Measurements from ENCODE around the gene GLIPR1. TPM values are rescaled to one million over a fixed set of nuclear protein-coding genes. Genes with fewer than 3 reads are reported as not detected.

The GLIPR1 gene
- polyA plus RNA-seq, 1 of the 3 experiments (the other 2 are of a cell fraction) = 75.6 TPM

- POLR2A ChIA-PET = no interaction called here
- H3K4me3 ChIP-seq (ENCODE audit: low read depth in 2 of 2, low read length in 1 of 2) = no peak overlapping the region
- TF ChIP-seq ELF1 (IDR thresholded peaks at IDR 0.05) = no peak
- no peak for TF ChIP-seq MAX (IDR thresholded peaks at IDR 0.05; ENCODE audit: low read depth)
- no peak for TF ChIP-seq USF2 (IDR thresholded peaks at IDR 0.05; ENCODE audit: borderline replicate concordance, low read depth, low read length)
- TF ChIP-seq MEF2A (IDR thresholded peaks at IDR 0.05; ENCODE audit: borderline replicate concordance, low read depth) = no peak
- TF ChIP-seq IRF3 (IDR thresholded peaks at IDR 0.05; ENCODE audit: low read depth, low read length) = no peak
- TF ChIP-seq MXI1 (IDR thresholded peaks at IDR 0.05; ENCODE audit: low read depth, low read length) = no peak
- TF ChIP-seq USF1 (IDR thresholded peaks at IDR 0.05; ENCODE audit: borderline replicate concordance, low read depth) = no peak
- TF ChIP-seq TEAD4 (IDR thresholded peaks at IDR 0.05; ENCODE audit: borderline replicate concordance, insufficient read depth) = no peak
- TF ChIP-seq TCF12 (IDR thresholded peaks at IDR 0.05) = no peak
- no peak for TF ChIP-seq FOXM1 (IDR thresholded peaks at IDR 0.05; ENCODE audit: low read depth)
- TF ChIP-seq FOXJ3 (CRISPR knock-in tag; IDR thresholded peaks at IDR 0.05) = no peak
- TF ChIP-seq JUND (IDR thresholded peaks at IDR 0.05) = no peak
- no peak for TF ChIP-seq RFX5 (IDR thresholded peaks at IDR 0.05; ENCODE audit: low read length)
- TF ChIP-seq TAF1 (IDR thresholded peaks at IDR 0.05; ENCODE audit: borderline replicate concordance, low read depth, low read length) = no peak
These were observed 22.9 kb downstream of the GLIPR1 start for GRCh38 chr12:75503459-75503858.

GRCh38 chr12:75503866-75504265 is 23.3 kb downstream of the GLIPR1 start:
- no peak overlapping the region; a peak in 1 of 4 replicates for H3K27ac ChIP-seq (ENCODE audit: low read depth in 2 of 2, low read length in 1 of 2)
- H3K4me2 ChIP-seq = no peak overlapping the region
- H4K20me1 ChIP-seq (ENCODE audit: insufficient read depth) = no peaks in the 10 kb centered on the region
- H3K9me3 ChIP-seq = no peaks in the 10 kb centered on the region
- no peak overlapping the region for H3K4me3 ChIP-seq (ENCODE audit: low read depth in 2 of 2, low read length in 1 of 2)
- no peak for DNase-seq
- no peak for TF ChIP-seq YY1 (IDR thresholded peaks at IDR 0.05; ENCODE audit: low read depth)
- peaks cover 69% of the 10 kb centered on the region for H3K79me2 ChIP-seq (ENCODE audit: insufficient read depth)
- H3K9me2 ChIP-seq = no peaks in the 10 kb centered on the region
- CTCF ChIA-PET = interaction anchor here (1.3 to 1.5 kb wide), 4 partner anchors 17 to 815 kb away, joined by 3 to 5 read pairs (median 4); no protein-coding TSS in a partner anchor
- 91% methylated on average over 3 of the region's 3 CpGs for WGBS (ENCODE audit: low lambda C conversion rate)
- H3K9ac ChIP-seq = no peak overlapping the region
- H2AFZ ChIP-seq (ENCODE audit: low read depth) = no peak overlapping the region
- POLR2A ChIA-PET = no interaction called here
- H3F3A ChIP-seq (replicated peaks; ENCODE audit: insufficient read depth) = peaks cover 78% of the 10 kb centered on the region
- H3K36me3 ChIP-seq (replicated peaks in 1 of 2; ENCODE audit: control insufficient read depth in 1 of 2, insufficient read depth in 2 of 2, low read length in 1 of 2) = peaks cover 87 to 95% of the 10 kb centered on the region in 2 experiments
- H3K4me1 ChIP-seq (ENCODE audit: control insufficient read depth in 1 of 2, insufficient read depth in 2 of 2, low read depth in 1 of 2, low read length in 1 of 2) = peaks cover 0 to 4% of the 10 kb centered on the region in 2 experiments; a peak in 1 of 4 replicates
- no peaks in the 10 kb centered on the region for H3K27me3 ChIP-seq (ENCODE audit: insufficient read depth)

More at GRCh38 chr12:75503459-75503858, 22.9 kb downstream of the GLIPR1 start:
- no peaks in the 10 kb centered on the region for H4K20me1 ChIP-seq (ENCODE audit: insufficient read depth)
- no peak overlapping the region for H2AFZ ChIP-seq (ENCODE audit: low read depth)
- CTCF ChIA-PET = interaction anchor here (1.3 kb wide), 2 partner anchors 18 to 22 kb away, joined by 3 read pairs; no protein-coding TSS in a partner anchor
- DNase-seq = no peak
- H3K27ac ChIP-seq (ENCODE audit: low read depth in 2 of 2, low read length in 1 of 2) = no peak overlapping the region
- H3K4me2 ChIP-seq = no peak overlapping the region
- no peaks in the 10 kb centered on the region for H3K9me2 ChIP-seq
- H3F3A ChIP-seq (replicated peaks; ENCODE audit: insufficient read depth) = peaks cover 81% of the 10 kb centered on the region
- H3K4me1 ChIP-seq (ENCODE audit: control insufficient read depth in 1 of 2, insufficient read depth in 2 of 2, low read depth in 1 of 2, low read length in 1 of 2) = peaks cover 0 to 4% of the 10 kb centered on the region in 2 experiments; a peak in 1 of 4 replicates
- H3K9me3 ChIP-seq = no peaks in the 10 kb centered on the region
- 70% methylated on average over 3 of the region's 3 CpGs for WGBS (ENCODE audit: low lambda C conversion rate)
- H3K36me3 ChIP-seq (replicated peaks in 1 of 2; ENCODE audit: control insufficient read depth in 1 of 2, insufficient read depth in 2 of 2, low read length in 1 of 2) = peaks cover 87 to 97% of the 10 kb centered on the region in 2 experiments
- H3K79me2 ChIP-seq (ENCODE audit: insufficient read depth) = peaks cover 69% of the 10 kb centered on the region
- H3K9ac ChIP-seq = no peak overlapping the region
- no peaks in the 10 kb centered on the region for H3K27me3 ChIP-seq (ENCODE audit: insufficient read depth)

Data from SK-N-SH (cell line).